ENCODE data around the gene P2RX7. TPM values are rescaled to one million over a fixed set of nuclear protein-coding genes. Genes with fewer than 3 reads are reported as not detected.
"Not testable (repeated sequence)": the region's sequence is repeated elsewhere in the genome, so short reads cannot be mapped to it uniquely, and the experiment has no call there.

P2RX7 gene
- total and polyA plus RNA-seq, 2 donors (not counting 3 experiments of a cell fraction or from before 2014, with no cell fraction given) = 1.3 to 8.1 TPM

DNA sequence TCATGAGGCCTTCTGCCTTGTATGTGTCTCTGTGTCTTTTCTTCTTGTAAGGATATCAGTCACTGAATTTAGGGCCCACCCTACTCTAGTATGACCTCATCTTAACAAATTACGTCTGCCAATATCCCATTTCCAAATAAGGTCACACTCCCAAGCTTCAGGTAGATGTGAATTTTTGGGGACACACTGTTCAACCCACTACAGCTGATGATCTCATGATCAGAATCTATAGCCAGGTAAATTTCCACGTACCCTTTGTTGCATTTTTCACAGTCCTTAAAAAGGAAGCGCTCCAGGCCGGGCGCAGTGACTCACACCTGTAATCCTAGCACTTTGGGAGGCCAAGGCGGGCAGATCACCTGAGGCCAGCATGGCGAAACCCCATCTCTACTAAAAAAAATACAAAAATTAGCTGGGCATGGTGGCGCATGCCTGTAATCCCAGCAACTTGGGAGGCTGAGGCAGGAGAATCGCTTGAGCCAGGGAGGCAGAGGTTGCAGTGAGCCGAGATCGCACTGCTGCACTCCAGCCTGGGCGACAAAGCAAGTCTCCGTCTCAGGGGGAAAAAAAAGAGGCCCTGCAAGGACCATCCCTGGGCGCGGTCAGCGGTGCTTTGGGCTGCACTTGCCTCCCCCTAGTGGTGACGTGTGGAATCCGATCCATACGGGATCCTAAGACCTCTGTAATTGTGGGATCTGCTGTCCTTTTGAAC, 97.3 kb downstream of the P2RX7 start:
- dilution Hi-C loops (cut with MboI; ENCODE audit: extremely low pct_ligation_motif_present, low sequenced_read_pairs); H3K4me3 ChIP-seq (replicated peaks in 1 of 3; ENCODE audit: insufficient read depth in 1 of 3, low read depth in 1 of 3, low read length in 3 of 3); H3K27ac ChIP-seq (ENCODE audit: insufficient read depth, low read depth, low read length); H3K4me1 ChIP-seq (ENCODE audit: control insufficient read depth, extremely low read depth, insufficient read depth, low read length); H3K27me3 ChIP-seq (ENCODE audit: control insufficient read depth in 2 of 2, insufficient read depth in 2 of 2, low read length in 2 of 2); H4K20me1 ChIP-seq (replicated peaks; ENCODE audit: control insufficient read depth, extremely low read depth, insufficient read depth, low read length); BruUV-seq (replicated peaks); H3K9me1 ChIP-seq (replicated peaks; ENCODE audit: control insufficient read depth, extremely low read depth, insufficient read depth, low read length); H3K9ac ChIP-seq (replicated peaks; ENCODE audit: extremely low read depth, insufficient read depth, low read length); H2AFZ ChIP-seq (ENCODE audit: low read depth, low read length); H3K4me2 ChIP-seq (ENCODE audit: insufficient read depth, low read length); H3K79me2 ChIP-seq (ENCODE audit: control insufficient read depth, insufficient read depth, low read length); POLR2A ChIA-PET; H3K9me3 ChIP-seq (replicated peaks; ENCODE audit: control insufficient read depth, insufficient read depth, low read length): not testable (repeated sequence)
- intact Hi-C loops (cut with micrococcal nuclease) = loop anchor here (1.0 to 2.0 kb wide), 6 partner anchors 40 to 225 kb away; partner anchors contain the start of gene P2RX7
- TF ChIP-seq, protein P1, sequence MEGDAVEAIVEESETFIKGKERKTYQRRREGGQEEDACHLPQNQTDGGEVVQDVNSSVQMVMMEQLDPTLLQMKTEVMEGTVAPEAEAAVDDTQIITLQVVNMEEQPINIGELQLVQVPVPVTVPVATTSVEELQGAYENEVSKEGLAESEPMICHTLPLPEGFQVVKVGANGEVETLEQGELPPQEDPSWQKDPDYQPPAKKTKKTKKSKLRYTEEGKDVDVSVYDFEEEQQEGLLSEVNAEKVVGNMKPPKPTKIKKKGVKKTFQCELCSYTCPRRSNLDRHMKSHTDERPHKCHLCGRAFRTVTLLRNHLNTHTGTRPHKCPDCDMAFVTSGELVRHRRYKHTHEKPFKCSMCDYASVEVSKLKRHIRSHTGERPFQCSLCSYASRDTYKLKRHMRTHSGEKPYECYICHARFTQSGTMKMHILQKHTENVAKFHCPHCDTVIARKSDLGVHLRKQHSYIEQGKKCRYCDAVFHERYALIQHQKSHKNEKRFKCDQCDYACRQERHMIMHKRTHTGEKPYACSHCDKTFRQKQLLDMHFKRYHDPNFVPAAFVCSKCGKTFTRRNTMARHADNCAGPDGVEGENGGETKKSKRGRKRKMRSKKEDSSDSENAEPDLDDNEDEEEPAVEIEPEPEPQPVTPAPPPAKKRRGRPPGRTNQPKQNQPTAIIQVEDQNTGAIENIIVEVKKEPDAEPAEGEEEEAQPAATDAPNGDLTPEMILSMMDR (IDR thresholded peaks at IDR 0.05; ENCODE audit: extremely low read depth in 1 of 2, insufficient read depth in 1 of 2, low read depth in 1 of 2, low read length in 2 of 2) = peak; percentile 75 to 91
- FAIRE-seq = peak; percentile 94
- peaks cover 3 to 14% of the 10 kb centered on the region in 2 experiments for H3K36me3 ChIP-seq (ENCODE audit: control insufficient read depth in 2 of 2, extremely low read depth in 1 of 2, insufficient read depth in 2 of 2, low read length in 2 of 2)
- peak; percentile 72 for DNase-seq (ENCODE audit: low read depth, low spot score)
- CTCF ChIA-PET = interaction anchor here (0.7 to 2.2 kb wide), 8 partner anchors 9 to 170 kb away, joined by 3 to 8 read pairs (median 6); partner anchors contain the start of gene P2RX7

DNA sequence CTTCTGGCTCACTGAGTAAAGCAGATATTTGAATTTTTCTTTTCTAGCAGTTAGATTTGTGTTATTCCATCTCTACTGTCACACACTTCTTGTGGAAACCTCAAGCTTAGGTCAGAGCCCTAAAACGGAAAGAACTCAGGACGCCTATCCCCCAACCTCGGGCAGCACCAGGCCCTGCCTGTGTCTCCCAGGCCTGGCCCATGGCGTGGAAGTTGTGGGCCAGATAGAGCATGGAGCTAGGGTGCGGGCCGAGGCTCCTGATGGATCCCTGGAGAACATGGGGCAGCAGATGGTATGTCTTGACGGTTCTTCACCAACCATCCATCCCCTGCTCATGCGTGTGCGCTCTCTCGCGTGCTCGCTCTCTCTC, 97.8 kb downstream of the P2RX7 start:
- POLR2A ChIA-PET = no interaction called here
- TF ChIP-seq FOS (IDR thresholded peaks at IDR 0.05; ENCODE audit: borderline replicate concordance, insufficient read depth, low read length) = no peak
- TF ChIP-seq, protein P2, sequence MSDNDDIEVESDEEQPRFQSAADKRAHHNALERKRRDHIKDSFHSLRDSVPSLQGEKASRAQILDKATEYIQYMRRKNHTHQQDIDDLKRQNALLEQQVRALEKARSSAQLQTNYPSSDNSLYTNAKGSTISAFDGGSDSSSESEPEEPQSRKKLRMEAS (IDR thresholded peaks at IDR 0.05; ENCODE audit: insufficient read depth, insufficient read length) = no peak
- H3K36me3 ChIP-seq (ENCODE audit: control insufficient read depth in 2 of 2, extremely low read depth in 1 of 2, insufficient read depth in 2 of 2, low read length in 2 of 2) = peaks cover 3 to 14% of the 10 kb centered on the region in 2 experiments
- no peaks in the 10 kb centered on the region for H3K79me2 ChIP-seq (ENCODE audit: control insufficient read depth, insufficient read depth, low read length)
- no peaks in the 10 kb centered on the region for H3K9me3 ChIP-seq (replicated peaks; ENCODE audit: control insufficient read depth, insufficient read depth, low read length)
- no peaks in the 10 kb centered on the region for H4K20me1 ChIP-seq (replicated peaks; ENCODE audit: control insufficient read depth, extremely low read depth, insufficient read depth, low read length)
- H3K4me3 ChIP-seq (replicated peaks in 1 of 3; ENCODE audit: insufficient read depth in 1 of 3, low read depth in 1 of 3, low read length in 3 of 3) = no peak overlapping the region
- CTCF ChIA-PET = interaction anchor here (1.0 to 2.2 kb wide), 6 partner anchors 14 to 171 kb away, joined by 3 to 8 read pairs (median 6); no protein-coding TSS in a partner anchor
- no peaks in the 10 kb centered on the region for H3K9me1 ChIP-seq (replicated peaks; ENCODE audit: control insufficient read depth, extremely low read depth, insufficient read depth, low read length)
- H2AFZ ChIP-seq (ENCODE audit: low read depth, low read length) = no peak overlapping the region
- dilution Hi-C loops (cut with MboI; ENCODE audit: extremely low pct_ligation_motif_present, low sequenced_read_pairs) = no loop called here
- BruUV-seq (replicated peaks) = no TSS peak
- intact Hi-C loops (cut with micrococcal nuclease) = loop anchor here (1.0 to 2.0 kb wide), 6 partner anchors 40 to 225 kb away; partner anchors contain the start of gene P2RX7
- DNase-seq (ENCODE audit: low read depth, low spot score) (no peak), FAIRE-seq (no peak)
- H3K4me2 ChIP-seq (ENCODE audit: insufficient read depth, low read length) = no peak overlapping the region
- no peaks in the 10 kb centered on the region for H3K27me3 ChIP-seq (ENCODE audit: control insufficient read depth in 2 of 2, insufficient read depth in 2 of 2, low read length in 2 of 2)
- no peaks in the 10 kb centered on the region for H3K4me1 ChIP-seq (ENCODE audit: control insufficient read depth, extremely low read depth, insufficient read depth, low read length)
- no peak overlapping the region for H3K27ac ChIP-seq (ENCODE audit: insufficient read depth, low read depth, low read length)
- H3K9ac ChIP-seq (replicated peaks; ENCODE audit: extremely low read depth, insufficient read depth, low read length) = no peak overlapping the region

Data from endothelial cell of umbilical vein (primary cell).